H9 (cell line): ENCODE measurements around the gene ATP6V0A1. TPM values are rescaled to one million over a fixed set of nuclear protein-coding genes. Genes with fewer than 3 reads are reported as not detected.

Experiments used
- DNase-seq: peaks from one replicate; pipeline ENCODE4 v3.0.0-alpha.2; 2017
- H2AFZ ChIP-seq: one replicate; pipeline ENCODE4 v1.6.1; 2013; ENCODE audit warnings: mild to moderate bottlenecking, low read length, control low read depth, moderate library complexity
- H2AK5ac ChIP-seq: 2 replicates; pipeline ENCODE4 v1.6.1; 2013; ENCODE audit warnings: low read length, control low read depth, mixed read lengths; ENCODE audit not compliant: insufficient read length
- H2BK120ac ChIP-seq: one replicate; pipeline ENCODE4 v1.6.1; 2013; ENCODE audit warnings: low read depth, mild to moderate bottlenecking, low read length, control low read depth, inconsistent platforms; ENCODE audit not compliant: poor library complexity, severe bottlenecking
- H2BK12ac ChIP-seq: 2 replicates; pipeline ENCODE4 v1.6.1; 2013; ENCODE audit warnings: low read length, control low read depth, mixed read lengths, low read depth; ENCODE audit not compliant: insufficient read length
- H2BK15ac ChIP-seq: 2 replicates; pipeline ENCODE4 v1.6.1; 2013; ENCODE audit warnings: low read depth, low read length, control low read depth
- H2BK20ac ChIP-seq: one replicate; pipeline ENCODE4 v1.6.1; 2013; ENCODE audit warnings: low read depth, mild to moderate bottlenecking, low read length, control low read depth, inconsistent platforms; ENCODE audit not compliant: poor library complexity, severe bottlenecking
- H2BK5ac ChIP-seq: 2 replicates; pipeline ENCODE4 v1.6.1; 2013; ENCODE audit warnings: low read length, control low read depth, mixed read lengths; ENCODE audit not compliant: insufficient read length
- H3K14ac ChIP-seq: 2 replicates; pipeline ENCODE4 v1.6.1; 2013; ENCODE audit warnings: low read length, control low read depth; ENCODE audit not compliant: insufficient read depth
- H3K18ac ChIP-seq: 2 replicates; pipeline ENCODE4 v1.6.1; 2013; ENCODE audit warnings: low read depth, mild to moderate bottlenecking, mixed read lengths, low read length, control low read depth; ENCODE audit not compliant: insufficient read length
- H3K23ac ChIP-seq: 2 replicates; pipeline ENCODE4 v1.6.1; 2013; ENCODE audit warnings: low read length, control low read depth, mixed read lengths, low read depth; ENCODE audit not compliant: insufficient read length
- H3K23me2 ChIP-seq: 2 replicates; pipeline ENCODE4 v1.6.1; 2013; ENCODE audit warnings: low read depth, mild to moderate bottlenecking, mixed read lengths, low read length, control low read depth; ENCODE audit not compliant: insufficient read length, poor library complexity, severe bottlenecking
- H3K27ac ChIP-seq: 2 replicates; pipeline ENCODE4 v1.5.1; 2013; ENCODE audit warnings: low read length, control low read depth, mixed read lengths, low read depth; ENCODE audit not compliant: insufficient read length
- H3K27me3 ChIP-seq: 2 replicates; pipeline ENCODE4 v1.6.1; 2013; ENCODE audit warnings: low read length, control low read depth, inconsistent platforms; ENCODE audit not compliant: insufficient read depth
- H3K4ac ChIP-seq: 2 replicates; pipeline ENCODE4 v1.6.1; 2013; ENCODE audit warnings: low read depth, mild to moderate bottlenecking, control low read depth, inconsistent platforms, low read length, moderate library complexity
- H3K4me1 ChIP-seq: 2 replicates; pipeline ENCODE4 v1.6.1; 2013; ENCODE audit warnings: low read length, control low read depth, inconsistent platforms; ENCODE audit not compliant: insufficient read depth
- H3K4me2 ChIP-seq: 2 replicates; pipeline ENCODE4 v1.6.1; 2013; ENCODE audit warnings: low read length, control low read depth, mixed read lengths; ENCODE audit not compliant: insufficient read length, insufficient read depth
- H3K56ac ChIP-seq: 2 replicates; pipeline ENCODE4 v1.6.1; 2013; ENCODE audit warnings: low read depth, mild to moderate bottlenecking, mixed read lengths, low read length, control low read depth; ENCODE audit not compliant: insufficient read length
- H3K79me1 ChIP-seq: 2 replicates; pipeline ENCODE4 v1.6.1; 2013; ENCODE audit warnings: low read depth, mild to moderate bottlenecking, moderate library complexity, low read length, control low read depth, inconsistent platforms; ENCODE audit not compliant: insufficient read depth, poor library complexity, severe bottlenecking
- H3K79me2 ChIP-seq: 2 replicates; pipeline ENCODE4 v1.6.1; 2013; ENCODE audit warnings: low read length, control low read depth, inconsistent platforms; ENCODE audit not compliant: insufficient read depth
- H3K9ac ChIP-seq: 2 replicates; pipeline ENCODE4 v1.6.1; 2013; ENCODE audit warnings: low read length, control low read depth, mixed read lengths; ENCODE audit not compliant: insufficient read length; ENCODE audit errors: extremely low read depth
- H3K9me3 ChIP-seq: one replicate; pipeline ENCODE4 v1.6.1; 2013; ENCODE audit warnings: low read depth, low read length, inconsistent platforms; ENCODE audit not compliant: control insufficient read depth
- H3T11ph ChIP-seq: one replicate; pipeline ENCODE4 v1.6.1; 2013; ENCODE audit warnings: mild to moderate bottlenecking, low read length, control low read depth, inconsistent platforms
- H4K20me1 ChIP-seq: one replicate; pipeline ENCODE4 v1.6.1; 2013; ENCODE audit not compliant: control insufficient read depth, insufficient read length, insufficient read depth
- H4K5ac ChIP-seq: 2 replicates; pipeline ENCODE4 v1.6.1; 2013; ENCODE audit warnings: low read depth, mild to moderate bottlenecking, mixed read lengths, low read length, control low read depth; ENCODE audit not compliant: insufficient read length
- H4K8ac ChIP-seq: replicated peaks from 2 replicates; pipeline ENCODE4 v1.6.1; 2013; ENCODE audit warnings: low read length, control low read depth, mixed read lengths, low read depth; ENCODE audit not compliant: insufficient read length
- H4K91ac ChIP-seq: 2 replicates; pipeline ENCODE4 v1.6.1; 2013; ENCODE audit warnings: low read depth, mild to moderate bottlenecking, moderate library complexity, mixed read lengths, low read length, control low read depth; ENCODE audit not compliant: insufficient read length
- H3K27ac Mint-ChIP-seq, 3 experiments: 2 replicates in 2 of 3; 3 replicates in 1 of 3; pipeline ENCODE4 v1.8.0; 2020 to 2021; ENCODE audit warnings: mixed read lengths in 3 of 3, mild to moderate bottlenecking in 1 of 3, moderate library complexity in 1 of 3
- H3K27me3 Mint-ChIP-seq: 2 replicates; pipeline ENCODE4 v1.8.0; 2021; ENCODE audit warnings: low read depth, mild to moderate bottlenecking, moderate library complexity, mixed read lengths
- H3K36me3 Mint-ChIP-seq, 3 experiments: 2 replicates in 2 of 3; 3 replicates in 1 of 3; pipeline ENCODE4 v1.8.0; 2020 to 2021; ENCODE audit warnings: low read depth in 3 of 3, mixed read lengths in 3 of 3; ENCODE audit not compliant: insufficient read depth in 1 of 3
- H3K4me1 Mint-ChIP-seq, 2 experiments: 2 replicates each; pipeline ENCODE4 v1.8.0; 2020; ENCODE audit warnings: mixed read lengths in 2 of 2
- H3K4me3 Mint-ChIP-seq, 2 experiments: 2 replicates in 1 of 2; 3 replicates in 1 of 2; pipeline ENCODE4 v1.8.0; 2020 to 2021; ENCODE audit warnings: mild to moderate bottlenecking in 2 of 2, mixed read lengths in 2 of 2, moderate library complexity in 1 of 2
- H3K9me3 Mint-ChIP-seq, 2 experiments: 2 replicates in 1 of 2; 3 replicates in 1 of 2; pipeline ENCODE4 v1.8.0; 2020; ENCODE audit warnings: mild to moderate bottlenecking in 2 of 2, mixed read lengths in 2 of 2, moderate library complexity in 1 of 2
- CTCF ChIP-seq: fragments of 200-600 bp; sonication (generic); conservative IDR thresholded peaks from 3 replicates; pipeline ENCODE4 v1.8.0; 2021; ENCODE audit warnings: antibody characterized with exemption, mild to moderate bottlenecking
- whole genome bisulfite sequencing: extraction: QIAGEN DNeasy Blood & Tissue Kit; methylation state at CpG from one replicate; pipeline ENCODE4 v1.1.7; 2013; ENCODE audit warnings: missing lambda C conversion rate, low lambda C conversion rate, mixed read lengths; ENCODE audit not compliant: insufficient read length; ENCODE audit errors: extremely low coverage; 5-methylcytosine and 5-hydroxymethylcytosine counted together
- total RNA-seq: library from RNA; stranded (reverse); gene quantifications from 2 replicates; pipeline ENCODE4 v1.2.1, GENCODE V29; 2021

ATP6V0A1 gene
- total RNA-seq, 1 experiment from 2014 or later = 54.1 TPM

- H3K4me1 ChIP-seq = no peaks in the 10 kb centered on the region
- Mint-ChIP-seq H3K9me3 (no peaks in the 10 kb centered on the region), H3K36me3 (peaks cover 19 to 82% (median 66%) of the 10 kb centered on the region in 3 experiments), H3K27ac (no peak overlapping the region), H3K4me1 (no peaks in the 10 kb centered on the region), H3K4me3 (no peak overlapping the region), H3K27me3 (no peaks in the 10 kb centered on the region)
- no peak overlapping the region for H3K4me2 ChIP-seq
- H4K20me1 ChIP-seq = no peaks in the 10 kb centered on the region
- H3T11ph ChIP-seq = no peak overlapping the region
- H2AFZ ChIP-seq = no peak overlapping the region
- H3K23ac ChIP-seq = no peak overlapping the region
- DNase-seq = no peak
- no peak for TF ChIP-seq CTCF
- H3K18ac ChIP-seq = no peak overlapping the region
- H3K9me3 ChIP-seq = no peaks in the 10 kb centered on the region
- H2BK20ac ChIP-seq = no peak overlapping the region
- no peaks in the 10 kb centered on the region for H3K23me2 ChIP-seq
- no peaks in the 10 kb centered on the region for H3K27me3 ChIP-seq
- H4K8ac ChIP-seq = no peak overlapping the region
- WGBS = no CpG with 5 or more reads among the region's 2 CpGs
- no peak overlapping the region for H3K14ac ChIP-seq
- no peak overlapping the region for H2BK12ac ChIP-seq
- no peak overlapping the region for H3K9ac ChIP-seq
- no peak overlapping the region for H3K56ac ChIP-seq
- H2BK15ac ChIP-seq = no peak overlapping the region
- H3K4ac ChIP-seq = no peak overlapping the region
- no peak overlapping the region for H4K5ac ChIP-seq
- H3K27ac ChIP-seq = no peak overlapping the region
- H2BK5ac ChIP-seq = no peak overlapping the region
- no peak overlapping the region for H4K91ac ChIP-seq
- H2BK120ac ChIP-seq = no peak overlapping the region
- H2AK5ac ChIP-seq = no peak overlapping the region
- no peaks in the 10 kb centered on the region for H3K79me1 ChIP-seq
- no peaks in the 10 kb centered on the region for H3K79me2 ChIP-seq
These were observed 17.7 kb downstream of the ATP6V0A1 start for GRCh38 chr17:42476411-42476810.
